ENCODE measurements around the gene GPRIN1. TPM values are rescaled to one million over a fixed set of nuclear protein-coding genes. Genes with fewer than 3 reads are reported as not detected.

GPRIN1 gene
- total RNA-seq, 6 experiments from 2014 or later, result 0.05 to 0.99 (median 0.30) TPM

- Histone ChIP-seq H3K4me3 (no peak overlapping the region), H3K27me3 (no peaks in the 10 kb centered on the region), H3K4me1 (peaks cover 0 to 13% (median 5%) of the 10 kb centered on the region in 4 donors), H3K9me3 (no peaks in the 10 kb centered on the region), H3K27ac (no peak overlapping the region), H3K36me3 (no peaks in the 10 kb centered on the region)
- WGBS (ENCODE audit: insufficient coverage, low coverage, low lambda C conversion rate, missing lambda C conversion rate), result 92% methylated on average over 3 of the region's 13 CpGs
- no peak for ATAC-seq
- TF ChIP-seq POLR2A (IDR thresholded peaks at IDR 0.05), result no peak
- TF ChIP-seq CTCF (IDR thresholded peaks at IDR 0.05), result no peak
- no peak for DNase-seq
- intact Hi-C loops (cut with DNase I), result loop anchor here in 1 of 2 donors (10.0 kb wide), 2 partner anchors 242 to 298 kb away; partner anchors contain the start of gene CLTB
These were observed 46.6 kb upstream of the GPRIN1 start for GRCh38 chr5:176656467-176656990.

GRCh38 chr5:176654856-176655255 is 44.9 kb upstream of the GPRIN1 start:
- Histone ChIP-seq H3K4me3 (no peak overlapping the region), H3K4me1 (peaks cover 0 to 13% (median 5%) of the 10 kb centered on the region in 4 donors), H3K36me3 (no peaks in the 10 kb centered on the region), H3K9me3 (no peaks in the 10 kb centered on the region), H3K27me3 (no peaks in the 10 kb centered on the region), H3K27ac (no peak overlapping the region)
- WGBS (ENCODE audit: insufficient coverage, low coverage, low lambda C conversion rate, missing lambda C conversion rate), result no CpG with 5 or more reads among the region's 14 CpGs
- no peak for DNase-seq
- intact Hi-C loops (cut with DNase I), result loop anchor here in 1 of 2 donors (10.0 kb wide), 2 partner anchors 240 to 300 kb away; partner anchors contain the start of gene CLTB
- no peak for ATAC-seq
- TF ChIP-seq CTCF (IDR thresholded peaks at IDR 0.05), result no peak
- no peak for TF ChIP-seq POLR2A (IDR thresholded peaks at IDR 0.05)

GRCh38 chr5:176653401-176654385 is 43.7 kb upstream of the GPRIN1 start:
- H3K36me3 ChIP-seq, result no peaks in the 10 kb centered on the region
- intact Hi-C loops (cut with DNase I), result loop anchor here in 1 of 2 donors (10.0 kb wide), 2 partner anchors 239 to 301 kb away; partner anchors contain the start of gene CLTB
- peaks cover 0 to 7% (median 3%) of the 10 kb centered on the region in 4 donors for H3K4me1 ChIP-seq

GRCh38 chr5:176652136-176652535 is 42.2 kb upstream of the GPRIN1 start:
- WGBS (ENCODE audit: insufficient coverage, low coverage, low lambda C conversion rate, missing lambda C conversion rate), result 83% methylated on average over 8 of the region's 8 CpGs
- Histone ChIP-seq H3K4me3 (no peak overlapping the region), H3K4me1 (peaks cover 0 to 10% (median 3%) of the 10 kb centered on the region in 4 donors), H3K27ac (no peak overlapping the region), H3K36me3 (no peaks in the 10 kb centered on the region), H3K27me3 (no peaks in the 10 kb centered on the region), H3K9me3 (no peaks in the 10 kb centered on the region)
- DNase-seq (no peak), ATAC-seq (no peak)
- no peak for TF ChIP-seq POLR2A (IDR thresholded peaks at IDR 0.05)
- TF ChIP-seq CTCF (IDR thresholded peaks at IDR 0.05), result no peak
- intact Hi-C loops (cut with DNase I), result loop anchor here in 1 of 2 donors (10.0 kb wide), 2 partner anchors 237 to 303 kb away; partner anchors contain the start of gene CLTB

More at GRCh38 chr5:176653401-176654385, 43.7 kb upstream of the GPRIN1 start:
- Histone ChIP-seq H3K9me3 (no peaks in the 10 kb centered on the region), H3K27ac (no peak overlapping the region), H3K4me3 (no peak overlapping the region), H3K27me3 (no peaks in the 10 kb centered on the region)
- ATAC-seq, result peak in 1 of 4 donors; percentile 4
- no peak for DNase-seq
- 86% methylated on average over 11 of the region's 18 CpGs for WGBS (ENCODE audit: insufficient coverage, low coverage, low lambda C conversion rate, missing lambda C conversion rate)
- TF ChIP-seq POLR2A (IDR thresholded peaks at IDR 0.05), result no peak
- TF ChIP-seq CTCF (IDR thresholded peaks at IDR 0.05), result no peak

Data from right lobe of liver (tissue), 6 donors.